Osteoblast (primary cell): ENCODE data around the gene ZC3H18. TPM values are rescaled to one million over a fixed set of nuclear protein-coding genes. Genes with fewer than 3 reads are reported as not detected.

ENCODE experiments used
- DNase-seq: peaks from one replicate; pipeline ENCODE4 v3.0.0; 2011; ENCODE audit warnings: low spot score, mixed read lengths; ENCODE audit not compliant: insufficient read length; ENCODE audit errors: missing footprints
- H2AFZ ChIP-seq: 2 replicates; pipeline ENCODE4 v1.6.0; 2011; ENCODE audit warnings: mild to moderate bottlenecking, low read length
- H3K27ac ChIP-seq: 2 replicates; pipeline ENCODE4 v1.5.1; 2011; ENCODE audit warnings: mild to moderate bottlenecking, low read depth, low read length, moderate library complexity
- H3K27me3 ChIP-seq: 2 replicates; pipeline ENCODE4 v1.6.0; 2012; ENCODE audit warnings: mild to moderate bottlenecking, control low read depth, inconsistent platforms, low read length, moderate library complexity; ENCODE audit not compliant: insufficient read depth
- H3K36me3 ChIP-seq: 2 replicates; pipeline ENCODE4 v1.5.1; 2011; ENCODE audit warnings: mild to moderate bottlenecking, low read length, control low read depth, moderate library complexity; ENCODE audit not compliant: insufficient read depth
- H3K4me1 ChIP-seq: 2 replicates; pipeline ENCODE4 v1.5.1; 2011; ENCODE audit warnings: mild to moderate bottlenecking, low read length, control low read depth, moderate library complexity; ENCODE audit not compliant: insufficient read depth
- H3K4me2 ChIP-seq: 2 replicates; pipeline ENCODE4 v1.6.0; 2011; ENCODE audit warnings: mild to moderate bottlenecking, low read length; ENCODE audit not compliant: insufficient read depth
- H3K4me3 ChIP-seq: fragments of 200-600 bp; sonication (generic); 3 replicates; pipeline ENCODE4 v1.5.1; 2012; ENCODE audit warnings: mild to moderate bottlenecking, low read length, inconsistent platforms; ENCODE audit not compliant: insufficient read depth
- H3K79me2 ChIP-seq: 2 replicates; pipeline ENCODE4 v1.6.0; 2012; ENCODE audit warnings: mild to moderate bottlenecking, low read length, control low read depth, inconsistent platforms; ENCODE audit not compliant: insufficient read depth
- H3K9me3 ChIP-seq: 2 replicates; pipeline ENCODE4 v1.5.1; 2011; ENCODE audit warnings: low read depth, low read length, control low read depth
- H4K20me1 ChIP-seq: 2 replicates; pipeline ENCODE4 v1.6.0; 2012; ENCODE audit warnings: mild to moderate bottlenecking, low read length, control low read depth; ENCODE audit not compliant: insufficient read depth
- CTCF ChIP-seq: IDR thresholded peaks from 2 replicates; pipeline ENCODE4 v1.5.1; 2011; ENCODE audit warnings: mild to moderate bottlenecking, low read depth, low read length, moderate library complexity; ENCODE audit errors: extremely low read depth
- total RNA-seq: library from RNA; depleted of rRNA; stranded (reverse); fragments of >200 nt; gene quantifications from 2 replicates; pipeline ENCODE4 v1.2.3, GENCODE V29; 2012

ZC3H18 gene
- total RNA-seq, 1 donor: 10.9 TPM

DNA sequence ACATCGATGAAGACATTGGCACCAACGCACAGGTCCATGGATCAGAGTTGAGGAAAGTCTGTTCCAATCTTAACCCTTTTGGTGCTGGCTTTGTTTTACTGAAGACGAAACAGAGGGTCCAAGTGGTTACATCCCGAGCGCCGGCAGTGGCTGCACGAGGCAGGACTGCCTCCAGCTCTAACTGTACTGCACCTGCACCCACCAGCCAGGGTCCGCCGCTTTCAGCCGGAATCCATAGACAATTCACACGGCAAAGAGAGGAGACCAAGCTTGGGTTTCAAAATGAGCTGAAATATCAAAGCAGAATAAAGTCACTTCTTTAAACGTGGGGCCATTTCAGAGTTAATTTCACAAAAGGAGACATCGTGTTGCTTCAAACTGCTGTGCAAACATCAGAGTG is 21.2 kb upstream of the ZC3H18 start:
- Histone ChIP-seq H4K20me1 (peaks cover 4% of the 10 kb centered on the region), H3K4me1 (no peaks in the 10 kb centered on the region), H3K36me3 (no peaks in the 10 kb centered on the region), H3K4me3 (no peak overlapping the region), H3K4me2 (no peak overlapping the region), H3K27me3 (peaks cover 43% of the 10 kb centered on the region), H2AFZ (no peak overlapping the region), H3K79me2 (no peaks in the 10 kb centered on the region), H3K9me3 (no peaks in the 10 kb centered on the region), H3K27ac (no peak overlapping the region)
- DNase-seq: no peak
- no peak for TF ChIP-seq CTCF

- Histone ChIP-seq H4K20me1 (peaks cover 4% of the 10 kb centered on the region), H2AFZ (no peak overlapping the region), H3K9me3 (no peaks in the 10 kb centered on the region), H3K36me3 (no peaks in the 10 kb centered on the region), H3K27ac (no peak overlapping the region), H3K79me2 (no peaks in the 10 kb centered on the region), H3K4me3 (no peak overlapping the region), H3K27me3 (peaks cover 49% of the 10 kb centered on the region), H3K4me2 (no peak overlapping the region), H3K4me1 (no peaks in the 10 kb centered on the region)
- no peak for TF ChIP-seq CTCF
- peak; percentile 58 for DNase-seq
Measured at GRCh38 chr16:88549671-88550245, 20.4 kb upstream of the ZC3H18 start.

DNA sequence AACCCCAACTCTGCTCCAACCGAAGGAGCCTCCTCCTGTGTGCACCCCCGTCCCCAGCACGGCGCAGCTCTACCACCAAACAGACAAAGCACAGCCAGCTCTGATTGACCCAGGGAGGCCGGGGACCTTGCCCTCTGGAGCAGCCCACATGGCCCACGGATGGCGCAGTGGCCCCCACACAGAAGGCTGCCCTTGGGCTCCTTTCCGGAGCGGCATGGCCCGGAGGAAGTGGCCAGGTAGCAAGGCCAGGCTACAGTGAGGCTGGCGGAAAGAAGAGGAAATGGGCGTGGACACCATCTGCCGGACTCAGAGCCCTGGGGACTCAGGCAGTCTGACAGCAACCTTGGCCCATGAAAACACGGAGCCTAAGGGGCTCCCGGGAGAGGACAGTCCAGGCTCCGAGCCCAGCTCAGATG is 19.9 kb upstream of the ZC3H18 start:
- Histone ChIP-seq H3K4me3 (no peak overlapping the region), H3K27me3 (peaks cover 52% of the 10 kb centered on the region), H3K4me2 (no peak overlapping the region), H3K36me3 (no peaks in the 10 kb centered on the region), H4K20me1 (peaks cover 4% of the 10 kb centered on the region), H2AFZ (no peak overlapping the region), H3K9me3 (no peaks in the 10 kb centered on the region), H3K79me2 (no peaks in the 10 kb centered on the region), H3K27ac (no peak overlapping the region), H3K4me1 (no peaks in the 10 kb centered on the region)
- no peak for DNase-seq
- no peak for TF ChIP-seq CTCF

DNA sequence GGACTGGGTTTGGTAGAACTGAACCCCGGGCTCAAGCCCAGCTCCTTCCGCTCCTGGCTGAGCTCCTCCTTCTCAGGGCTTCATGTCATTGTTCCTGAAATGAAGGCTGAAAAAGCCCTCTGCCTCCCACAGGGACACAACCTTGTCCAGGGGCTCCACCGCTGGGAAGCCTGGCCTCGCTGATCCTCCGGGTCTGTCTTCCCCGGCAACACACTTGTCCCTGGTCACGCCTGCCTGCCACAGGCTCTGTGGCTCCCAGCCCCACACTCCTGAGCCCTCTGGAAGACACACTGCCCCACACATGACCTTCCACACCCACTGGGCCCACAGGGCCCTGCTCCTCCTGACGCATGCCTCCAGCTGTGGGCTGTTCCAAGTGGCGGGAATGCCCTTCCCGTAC is 18.0 kb upstream of the ZC3H18 start:
- Histone ChIP-seq H3K36me3 (no peaks in the 10 kb centered on the region), H3K27me3 (peaks cover 53% of the 10 kb centered on the region), H3K79me2 (no peaks in the 10 kb centered on the region), H4K20me1 (peaks cover 4% of the 10 kb centered on the region), H3K9me3 (no peaks in the 10 kb centered on the region), H3K27ac (no peak overlapping the region), H3K4me3 (no peak overlapping the region), H3K4me1 (no peaks in the 10 kb centered on the region), H3K4me2 (no peak overlapping the region), H2AFZ (no peak overlapping the region)
- no peak for TF ChIP-seq CTCF
- DNase-seq: no peak
